Epithelial cell of esophagus (primary cell): ENCODE measurements around the gene MAD1L1.

Source experiments
- DNase-seq: peaks from one replicate; pipeline ENCODE4 v3.0.0; 2010; ENCODE audit warnings: low read depth
- H3K4me3 ChIP-seq: 2 replicates; pipeline ENCODE4 v1.5.1; 2011; ENCODE audit warnings: mild to moderate bottlenecking, low read length, control low read depth
- TF ChIP-seq, protein P1 (sequence below): IDR thresholded peaks from 2 replicates; pipeline ENCODE4 v1.5.1; 2011; ENCODE audit warnings: low read depth, mild to moderate bottlenecking, low read length, control low read depth, inconsistent platforms; ENCODE audit not compliant: insufficient read depth; ENCODE audit errors: missing control alignments

The MAD1L1 gene

GRCh38 chr7:1911571-1911970 is 321.2 kb downstream of the MAD1L1 start:
- no peak overlapping the region for H3K4me3 ChIP-seq
- no peak for DNase-seq

GRCh38 chr7:1910827-1911226 is 321.9 kb downstream of the MAD1L1 start:
- TF ChIP-seq, protein P1, sequence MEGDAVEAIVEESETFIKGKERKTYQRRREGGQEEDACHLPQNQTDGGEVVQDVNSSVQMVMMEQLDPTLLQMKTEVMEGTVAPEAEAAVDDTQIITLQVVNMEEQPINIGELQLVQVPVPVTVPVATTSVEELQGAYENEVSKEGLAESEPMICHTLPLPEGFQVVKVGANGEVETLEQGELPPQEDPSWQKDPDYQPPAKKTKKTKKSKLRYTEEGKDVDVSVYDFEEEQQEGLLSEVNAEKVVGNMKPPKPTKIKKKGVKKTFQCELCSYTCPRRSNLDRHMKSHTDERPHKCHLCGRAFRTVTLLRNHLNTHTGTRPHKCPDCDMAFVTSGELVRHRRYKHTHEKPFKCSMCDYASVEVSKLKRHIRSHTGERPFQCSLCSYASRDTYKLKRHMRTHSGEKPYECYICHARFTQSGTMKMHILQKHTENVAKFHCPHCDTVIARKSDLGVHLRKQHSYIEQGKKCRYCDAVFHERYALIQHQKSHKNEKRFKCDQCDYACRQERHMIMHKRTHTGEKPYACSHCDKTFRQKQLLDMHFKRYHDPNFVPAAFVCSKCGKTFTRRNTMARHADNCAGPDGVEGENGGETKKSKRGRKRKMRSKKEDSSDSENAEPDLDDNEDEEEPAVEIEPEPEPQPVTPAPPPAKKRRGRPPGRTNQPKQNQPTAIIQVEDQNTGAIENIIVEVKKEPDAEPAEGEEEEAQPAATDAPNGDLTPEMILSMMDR, result no peak

More at GRCh38 chr7:1911571-1911970, 321.2 kb downstream of the MAD1L1 start:
- TF ChIP-seq, protein P1, result no peak

GRCh38 chr7:1910081-1910685 is 322.6 kb downstream of the MAD1L1 start:
- no peak overlapping the region for H3K4me3 ChIP-seq
- TF ChIP-seq, protein P1, result no peak
- DNase-seq, result no peak

More at GRCh38 chr7:1910827-1911226, 321.9 kb downstream of the MAD1L1 start:
- no peak overlapping the region for H3K4me3 ChIP-seq
- no peak for DNase-seq

DNA sequence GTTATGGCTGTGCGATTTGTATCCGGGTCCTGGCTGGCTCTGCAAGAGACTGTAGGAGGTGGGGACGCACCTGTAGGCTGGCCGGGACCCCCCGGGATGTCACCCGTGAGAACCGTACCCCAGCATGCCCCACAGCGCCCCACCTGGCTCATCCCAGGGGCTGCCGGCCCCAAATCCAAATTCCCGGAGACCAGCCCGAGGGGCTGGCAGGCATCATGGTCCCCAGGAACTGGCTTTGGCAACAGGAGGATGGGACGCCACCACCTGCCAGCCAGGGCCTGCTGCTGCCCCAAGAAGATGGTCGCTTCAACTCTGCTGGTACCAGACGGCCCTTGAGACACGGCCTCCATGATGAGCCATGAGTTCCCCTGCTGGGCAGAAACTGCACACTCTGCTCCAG is 323.3 kb downstream of the MAD1L1 start:
- TF ChIP-seq, protein P1, result no peak
- no peak for DNase-seq
- H3K4me3 ChIP-seq, result no peak overlapping the region

DNA sequence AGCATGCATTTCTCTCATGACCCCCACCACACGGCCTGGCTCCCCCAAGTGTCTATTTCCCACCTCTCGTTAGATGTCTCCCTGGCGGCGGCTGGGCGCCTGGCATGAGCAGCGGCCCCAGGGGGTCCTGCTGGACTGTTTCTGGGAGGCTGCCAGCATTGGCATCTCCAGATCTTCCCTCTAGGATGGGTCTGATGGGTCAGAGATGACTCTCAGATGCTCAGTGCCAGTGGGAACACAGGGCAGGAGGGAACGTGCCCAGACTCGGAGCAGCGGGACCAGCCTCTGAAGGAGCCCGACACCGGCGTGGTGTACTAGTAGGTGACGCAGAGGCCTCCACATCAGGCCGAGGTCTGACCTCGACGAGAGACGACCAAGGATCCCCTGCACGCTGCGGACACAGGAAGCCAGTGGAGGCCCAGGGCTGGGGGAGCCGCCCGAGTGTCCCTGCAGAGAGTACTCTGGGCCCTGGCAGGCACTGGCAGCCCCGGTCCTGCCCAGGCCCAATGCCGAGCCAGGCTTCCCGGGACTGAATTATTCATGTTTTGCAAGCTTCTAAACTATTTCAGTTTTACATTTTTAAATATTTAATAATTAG is 323.8 kb downstream of the MAD1L1 start:
- TF ChIP-seq, protein P1, result no peak
- H3K4me3 ChIP-seq, result no peak overlapping the region
- no peak for DNase-seq

DNA sequence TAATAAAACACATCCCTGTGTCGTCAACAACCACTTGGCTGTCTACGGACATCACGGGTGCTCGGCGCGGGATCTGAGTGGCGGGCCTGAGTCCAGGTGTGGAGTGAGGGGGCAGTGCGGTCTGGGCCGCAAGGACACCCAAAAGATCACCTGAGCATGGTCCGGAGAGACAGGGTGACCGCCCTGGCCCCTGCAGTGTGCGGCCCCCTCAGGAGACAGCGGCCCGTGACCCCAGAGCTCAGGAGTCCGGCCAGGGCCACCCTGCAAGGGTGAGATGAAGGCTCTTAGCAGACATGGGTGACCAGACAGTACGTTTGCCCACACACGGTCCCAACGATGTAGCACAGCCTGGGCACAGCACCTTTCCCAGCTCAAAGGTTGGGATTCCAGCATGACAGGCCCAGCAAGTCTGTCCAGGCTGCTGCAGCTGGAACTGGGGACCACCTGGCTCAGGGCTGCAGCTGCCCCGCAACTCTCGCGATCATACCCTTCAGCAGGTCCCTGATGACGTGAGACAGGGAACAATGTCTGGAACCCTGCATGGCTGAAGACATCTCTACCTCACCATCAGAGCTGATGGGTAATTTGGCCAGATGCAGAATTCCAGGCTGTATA is 324.9 kb downstream of the MAD1L1 start:
- no peak for DNase-seq
- TF ChIP-seq, protein P1, result no peak
- no peak overlapping the region for H3K4me3 ChIP-seq
